ENCODE data around the gene GDPGP1. TPM values are rescaled to one million over a fixed set of nuclear protein-coding genes. Genes with fewer than 3 reads are reported as not detected.

Gene GDPGP1
- total RNA-seq, 2 experiments from 2014 or later: 12.9 to 22.3 TPM

DNA sequence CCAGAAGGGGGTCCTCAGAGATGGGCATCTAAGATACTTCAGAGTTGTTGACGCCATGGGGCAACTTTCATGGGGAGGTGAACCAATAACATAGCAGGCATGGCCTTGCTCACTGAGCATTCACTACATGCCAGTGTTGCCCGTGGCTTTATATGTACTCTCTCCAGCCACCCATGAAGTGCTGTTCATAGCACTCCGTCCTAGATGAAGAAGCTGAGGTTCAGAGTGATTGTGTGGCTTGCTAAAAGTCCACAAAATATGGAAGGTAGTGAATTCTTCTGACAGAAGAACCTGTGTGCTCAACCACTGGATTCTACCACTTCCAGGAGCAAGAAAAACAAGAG lies 42.7 kb upstream of the GDPGP1 start:
- no peaks in the 10 kb centered on the region for H4K20me1 ChIP-seq (ENCODE audit: insufficient read depth, low read length)
- POLR2A ChIA-PET: interaction anchor here (0.6 to 5.1 kb wide), 15 partner anchors 10 to 764 kb away, joined by 3 to 73 read pairs (median 3); partner anchors contain the start of genes CIB1, GDPGP1, NGRN and SEMA4B
- peak overlapping the region; percentile 74 for H3K4me2 ChIP-seq (ENCODE audit: low read length)
- CTCF ChIA-PET (ENCODE audit: unreplicated experiment): interaction anchor here (0.6 to 1.4 kb wide), 5 partner anchors 9 to 90 kb away, joined by 3 to 9 read pairs (median 3); partner anchors contain the start of gene SEMA4B
- TF ChIP-seq EZH2phosphoT487 (IDR thresholded peaks at IDR 0.05; ENCODE audit: borderline replicate concordance, low read depth, low read length): no peak
- TF ChIP-seq, protein P1, sequence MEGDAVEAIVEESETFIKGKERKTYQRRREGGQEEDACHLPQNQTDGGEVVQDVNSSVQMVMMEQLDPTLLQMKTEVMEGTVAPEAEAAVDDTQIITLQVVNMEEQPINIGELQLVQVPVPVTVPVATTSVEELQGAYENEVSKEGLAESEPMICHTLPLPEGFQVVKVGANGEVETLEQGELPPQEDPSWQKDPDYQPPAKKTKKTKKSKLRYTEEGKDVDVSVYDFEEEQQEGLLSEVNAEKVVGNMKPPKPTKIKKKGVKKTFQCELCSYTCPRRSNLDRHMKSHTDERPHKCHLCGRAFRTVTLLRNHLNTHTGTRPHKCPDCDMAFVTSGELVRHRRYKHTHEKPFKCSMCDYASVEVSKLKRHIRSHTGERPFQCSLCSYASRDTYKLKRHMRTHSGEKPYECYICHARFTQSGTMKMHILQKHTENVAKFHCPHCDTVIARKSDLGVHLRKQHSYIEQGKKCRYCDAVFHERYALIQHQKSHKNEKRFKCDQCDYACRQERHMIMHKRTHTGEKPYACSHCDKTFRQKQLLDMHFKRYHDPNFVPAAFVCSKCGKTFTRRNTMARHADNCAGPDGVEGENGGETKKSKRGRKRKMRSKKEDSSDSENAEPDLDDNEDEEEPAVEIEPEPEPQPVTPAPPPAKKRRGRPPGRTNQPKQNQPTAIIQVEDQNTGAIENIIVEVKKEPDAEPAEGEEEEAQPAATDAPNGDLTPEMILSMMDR (conservative IDR thresholded peaks at IDR 0.05; ENCODE audit: low read length): no peak
- intact Hi-C loops (cut with micrococcal nuclease; ENCODE audit: unreplicated experiment): loop anchor here (2.0 to 5.0 kb wide), 3 partner anchors 41 to 89 kb away; partner anchors contain the start of genes CIB1, IDH2 and NGRN
- H3K9me3 ChIP-seq (ENCODE audit: low read length): no peaks in the 10 kb centered on the region
- H3K9me2 ChIP-seq (ENCODE audit: insufficient read depth, low read length): no peaks in the 10 kb centered on the region
- H3K4me3 ChIP-seq (ENCODE audit: low read depth, low read length, poor library complexity, severe bottlenecking): peak overlapping the region; percentile 53
- H3K27ac ChIP-seq (ENCODE audit: low read depth, low read length, poor library complexity, severe bottlenecking): peak overlapping the region; percentile 79
- BruUV-seq (replicated peaks): no TSS peak
- DNase-seq (ENCODE audit: low spot score): no peak
- H3K79me2 ChIP-seq (ENCODE audit: insufficient read depth, low read depth, low read length): no peaks in the 10 kb centered on the region
- peaks cover 62% of the 10 kb centered on the region for H3K4me1 ChIP-seq (ENCODE audit: insufficient read depth, low read length, poor library complexity, severe bottlenecking)
- no peaks in the 10 kb centered on the region for H3K36me3 ChIP-seq (ENCODE audit: insufficient read depth, low read length)
- H2AFZ ChIP-seq (ENCODE audit: low read length): peak overlapping the region; percentile 58

- Histone ChIP-seq H3K9me3 (ENCODE audit: low read length) (no peaks in the 10 kb centered on the region), H3K4me2 (ENCODE audit: low read length) (peak overlapping the region; percentile 74), H3K4me1 (ENCODE audit: insufficient read depth, low read length, poor library complexity, severe bottlenecking) (peaks cover 62% of the 10 kb centered on the region), H3K9me2 (ENCODE audit: insufficient read depth, low read length) (no peaks in the 10 kb centered on the region), H3K4me3 (ENCODE audit: low read depth, low read length, poor library complexity, severe bottlenecking) (peak overlapping the region; percentile 53), H3K27ac (ENCODE audit: low read depth, low read length, poor library complexity, severe bottlenecking) (peak overlapping the region; percentile 79), H4K20me1 (ENCODE audit: insufficient read depth, low read length) (no peaks in the 10 kb centered on the region), H3K36me3 (ENCODE audit: insufficient read depth, low read length) (no peaks in the 10 kb centered on the region), H2AFZ (ENCODE audit: low read length) (peak overlapping the region; percentile 58), H3K79me2 (ENCODE audit: insufficient read depth, low read depth, low read length) (no peaks in the 10 kb centered on the region)
- BruUV-seq (replicated peaks): no TSS peak
- POLR2A ChIA-PET: interaction anchor here (0.6 to 5.1 kb wide), 18 partner anchors 9 to 764 kb away, joined by 3 to 73 read pairs (median 3); partner anchors contain the start of genes CIB1, GDPGP1, NGRN and SEMA4B
- CTCF ChIA-PET (ENCODE audit: unreplicated experiment): interaction anchor here (0.6 to 1.4 kb wide), 7 partner anchors 9 to 121 kb away, joined by 3 to 9 read pairs (median 3); partner anchors contain the start of gene SEMA4B
- intact Hi-C loops (cut with micrococcal nuclease; ENCODE audit: unreplicated experiment): loop anchor here (2.0 to 5.0 kb wide), 3 partner anchors 41 to 90 kb away; partner anchors contain the start of genes CIB1, IDH2 and NGRN
- DNase-seq (ENCODE audit: low spot score): peak; percentile 89
- TF ChIP-seq EZH2phosphoT487 (IDR thresholded peaks at IDR 0.05; ENCODE audit: borderline replicate concordance, low read depth, low read length): no peak
- TF ChIP-seq, protein P1 (conservative IDR thresholded peaks at IDR 0.05; ENCODE audit: low read length): no peak; the same call in 1 of the 2 replicates
Measured at GRCh38 chr15:90191794-90192509, 42.1 kb upstream of the GDPGP1 start.
